MM.1S (cell line): Measurements from ENCODE around the gene FAF1.
"Not testable (repeated sequence)": the region's sequence is repeated elsewhere in the genome, so short reads cannot be mapped to it uniquely, and the experiment has no call there.

ENCODE experiments used
- EZH2 ChIP-seq: fragments of 300-600 bp; sonication (generic); optimal IDR thresholded peaks from 2 replicates; pipeline ENCODE3; 2017; ENCODE audit warnings: low read depth, mild to moderate bottlenecking, antibody characterized with exemption, low read length, mixed read lengths
- EZH2phosphoT487 ChIP-seq: fragments of 300-600 bp; sonication (generic); IDR thresholded peaks from 2 replicates; pipeline ENCODE4 v1.6.1; 2018; ENCODE audit warnings: antibody characterized with exemption, low read length
- TF ChIP-seq, protein P1 (sequence below): fragments of 300-600 bp; sonication (generic); IDR thresholded peaks from 2 replicates; pipeline ENCODE4 v1.5.1; 2016; ENCODE audit warnings: antibody characterized with exemption, low read length, mixed read lengths

DNA sequence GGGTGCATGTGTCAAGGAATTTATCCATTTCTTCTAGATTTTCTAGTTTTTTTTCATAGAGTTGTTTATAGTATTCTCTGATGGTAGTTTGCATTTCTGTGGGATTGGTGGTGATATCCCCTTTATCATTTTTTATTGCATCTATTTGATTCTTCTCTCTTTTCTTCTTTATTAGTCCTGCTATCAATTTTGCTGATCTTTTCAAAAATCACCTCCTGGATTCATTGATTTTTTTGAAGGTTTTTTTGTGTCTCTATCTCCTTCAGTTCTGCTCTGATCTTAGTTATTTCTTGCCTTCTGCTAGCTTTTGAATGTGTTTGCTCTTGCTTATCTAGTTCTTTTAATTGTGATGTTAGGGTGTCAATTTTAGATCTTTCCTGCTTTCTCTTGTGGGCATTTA, 52.5 kb downstream of the FAF1 start:
- TF ChIP-seq, protein P1, sequence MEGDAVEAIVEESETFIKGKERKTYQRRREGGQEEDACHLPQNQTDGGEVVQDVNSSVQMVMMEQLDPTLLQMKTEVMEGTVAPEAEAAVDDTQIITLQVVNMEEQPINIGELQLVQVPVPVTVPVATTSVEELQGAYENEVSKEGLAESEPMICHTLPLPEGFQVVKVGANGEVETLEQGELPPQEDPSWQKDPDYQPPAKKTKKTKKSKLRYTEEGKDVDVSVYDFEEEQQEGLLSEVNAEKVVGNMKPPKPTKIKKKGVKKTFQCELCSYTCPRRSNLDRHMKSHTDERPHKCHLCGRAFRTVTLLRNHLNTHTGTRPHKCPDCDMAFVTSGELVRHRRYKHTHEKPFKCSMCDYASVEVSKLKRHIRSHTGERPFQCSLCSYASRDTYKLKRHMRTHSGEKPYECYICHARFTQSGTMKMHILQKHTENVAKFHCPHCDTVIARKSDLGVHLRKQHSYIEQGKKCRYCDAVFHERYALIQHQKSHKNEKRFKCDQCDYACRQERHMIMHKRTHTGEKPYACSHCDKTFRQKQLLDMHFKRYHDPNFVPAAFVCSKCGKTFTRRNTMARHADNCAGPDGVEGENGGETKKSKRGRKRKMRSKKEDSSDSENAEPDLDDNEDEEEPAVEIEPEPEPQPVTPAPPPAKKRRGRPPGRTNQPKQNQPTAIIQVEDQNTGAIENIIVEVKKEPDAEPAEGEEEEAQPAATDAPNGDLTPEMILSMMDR = not testable (repeated sequence)
- TF ChIP-seq EZH2phosphoT487, EZH2: not testable (repeated sequence)
